GM20000 (cell line): Measurements from ENCODE around the gene SMARCA1.
A peak's percentile ranks its signal among the peaks of the same experiment; 100 is the strongest.

Experiments
- DNase-seq: peaks from one replicate; pipeline ENCODE4 v3.0.0; 2012; ENCODE audit warnings: low spot score
- TF ChIP-seq, protein P1 (sequence below): IDR thresholded peaks from 2 replicates; pipeline ENCODE4 v1.5.1; 2012; ENCODE audit warnings: mild to moderate bottlenecking, control low read depth; ENCODE audit errors: extremely low read depth, missing control alignments

Gene SMARCA1

GRCh38 chrX:129540722-129541184 lies 17.5 kb upstream of the SMARCA1 start:
- peak; percentile 34 for DNase-seq
- TF ChIP-seq, protein P1, sequence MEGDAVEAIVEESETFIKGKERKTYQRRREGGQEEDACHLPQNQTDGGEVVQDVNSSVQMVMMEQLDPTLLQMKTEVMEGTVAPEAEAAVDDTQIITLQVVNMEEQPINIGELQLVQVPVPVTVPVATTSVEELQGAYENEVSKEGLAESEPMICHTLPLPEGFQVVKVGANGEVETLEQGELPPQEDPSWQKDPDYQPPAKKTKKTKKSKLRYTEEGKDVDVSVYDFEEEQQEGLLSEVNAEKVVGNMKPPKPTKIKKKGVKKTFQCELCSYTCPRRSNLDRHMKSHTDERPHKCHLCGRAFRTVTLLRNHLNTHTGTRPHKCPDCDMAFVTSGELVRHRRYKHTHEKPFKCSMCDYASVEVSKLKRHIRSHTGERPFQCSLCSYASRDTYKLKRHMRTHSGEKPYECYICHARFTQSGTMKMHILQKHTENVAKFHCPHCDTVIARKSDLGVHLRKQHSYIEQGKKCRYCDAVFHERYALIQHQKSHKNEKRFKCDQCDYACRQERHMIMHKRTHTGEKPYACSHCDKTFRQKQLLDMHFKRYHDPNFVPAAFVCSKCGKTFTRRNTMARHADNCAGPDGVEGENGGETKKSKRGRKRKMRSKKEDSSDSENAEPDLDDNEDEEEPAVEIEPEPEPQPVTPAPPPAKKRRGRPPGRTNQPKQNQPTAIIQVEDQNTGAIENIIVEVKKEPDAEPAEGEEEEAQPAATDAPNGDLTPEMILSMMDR, result no peak

DNA sequence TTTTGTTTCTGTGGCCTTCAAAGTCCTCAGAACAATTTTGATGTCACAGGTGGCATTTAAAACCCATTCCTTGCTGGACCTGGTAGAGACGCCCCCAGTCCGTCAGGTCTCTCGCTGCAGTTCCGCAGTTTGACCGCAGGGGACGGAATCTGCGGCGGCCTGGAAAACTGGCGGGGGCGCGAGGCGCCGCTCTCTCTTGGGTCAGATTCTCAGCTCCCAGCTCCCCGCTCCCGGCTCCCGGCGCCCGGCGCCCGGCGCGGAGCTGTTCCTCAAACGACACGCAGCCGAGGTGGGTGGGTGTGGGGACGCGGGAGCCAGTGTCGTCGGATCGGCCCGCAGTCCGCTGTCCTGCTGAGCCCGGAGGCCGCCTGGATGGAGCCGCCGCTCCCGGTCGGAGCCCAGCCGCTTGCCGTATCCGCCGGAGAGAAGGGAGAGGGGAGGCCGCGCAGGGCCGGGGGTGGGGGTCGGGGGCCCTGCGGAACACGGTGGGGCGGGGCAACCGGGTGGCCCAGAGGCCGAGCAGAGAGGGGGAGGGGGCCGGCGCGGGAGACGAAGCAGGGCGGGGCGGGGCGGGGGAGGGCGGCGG lies 16.9 kb upstream of the SMARCA1 start, which contains the start of gene OCRL:
Gene OCRL, plus strand, starts transcription at position 192 of the 586 bp plus-strand sequence. Its CDS starts 181 bp downstream, at position 373.
- DNase-seq, result peak; percentile 83
- TF ChIP-seq, protein P1, result peak; percentile 46

GRCh38 chrX:129534816-129535578 lies 11.7 kb upstream of the SMARCA1 start:
- no peak for DNase-seq
- TF ChIP-seq, protein P1, result no peak

DNA sequence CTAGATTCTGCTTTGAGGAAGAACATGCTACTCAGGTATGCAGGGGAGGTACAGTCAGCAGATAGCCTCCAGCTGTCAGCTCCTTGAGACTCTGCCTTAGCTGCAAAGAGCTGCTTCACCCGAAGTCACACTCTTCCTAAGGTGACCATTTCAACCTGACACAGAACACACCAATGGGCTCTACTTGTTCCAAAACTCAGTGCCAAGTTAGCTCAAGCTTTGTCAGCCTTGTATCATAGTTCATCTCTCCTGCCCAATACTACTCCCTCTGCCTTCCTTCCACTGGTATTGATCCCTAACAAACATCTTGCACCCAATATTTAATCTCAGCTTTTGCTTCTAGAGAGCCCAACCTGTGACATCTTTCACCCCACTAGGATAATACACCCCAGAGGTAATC lies 7.8 kb upstream of the SMARCA1 start:
- DNase-seq, result no peak
- TF ChIP-seq, protein P1, result no peak

DNA sequence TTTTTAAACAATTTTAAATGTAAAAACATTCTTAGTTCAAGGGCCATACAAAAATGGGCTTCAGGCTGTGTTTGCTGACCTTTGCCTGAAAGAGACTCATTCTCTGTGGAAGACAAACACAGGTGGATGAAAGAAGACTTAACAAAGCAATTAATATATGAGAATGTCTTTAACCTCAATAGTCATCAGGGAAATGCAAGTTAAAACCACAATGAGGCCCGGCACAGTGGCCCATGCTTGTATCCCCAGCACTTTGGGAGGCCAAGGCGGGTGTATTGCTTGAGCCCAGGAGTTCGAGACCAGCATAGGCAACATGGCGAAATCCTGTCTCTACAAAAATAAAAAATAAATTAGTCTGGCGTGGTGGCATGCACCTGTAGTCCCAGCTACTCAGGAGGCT lies 7.1 kb upstream of the SMARCA1 start:
- TF ChIP-seq, protein P1, result no peak
- no peak for DNase-seq

GRCh38 chrX:129529685-129530281 lies 6.5 kb upstream of the SMARCA1 start:
- TF ChIP-seq, protein P1, result no peak
- no peak for DNase-seq

DNA sequence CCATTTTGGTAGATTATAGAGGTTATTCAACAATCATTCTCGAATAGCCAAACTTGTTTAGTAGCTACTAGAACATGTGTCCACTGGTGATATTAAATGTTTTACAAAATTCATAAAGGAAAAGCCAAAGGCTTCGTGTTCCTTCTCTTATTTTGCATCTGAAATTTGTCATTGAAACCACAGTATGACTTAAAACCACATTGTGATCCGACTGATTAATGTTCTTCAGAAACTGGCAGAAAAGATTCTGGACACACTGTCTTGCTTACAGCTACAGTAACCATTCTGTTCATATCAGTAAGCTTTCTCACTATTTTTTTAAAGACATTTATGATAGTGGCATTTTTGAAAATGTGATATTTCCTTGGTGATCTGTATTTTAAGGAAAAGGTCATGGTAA lies 2.6 kb upstream of the SMARCA1 start:
- TF ChIP-seq, protein P1, result no peak
- DNase-seq, result no peak
